ENCODE data around the gene ATP13A4.

The ATP13A4 gene

DNA sequence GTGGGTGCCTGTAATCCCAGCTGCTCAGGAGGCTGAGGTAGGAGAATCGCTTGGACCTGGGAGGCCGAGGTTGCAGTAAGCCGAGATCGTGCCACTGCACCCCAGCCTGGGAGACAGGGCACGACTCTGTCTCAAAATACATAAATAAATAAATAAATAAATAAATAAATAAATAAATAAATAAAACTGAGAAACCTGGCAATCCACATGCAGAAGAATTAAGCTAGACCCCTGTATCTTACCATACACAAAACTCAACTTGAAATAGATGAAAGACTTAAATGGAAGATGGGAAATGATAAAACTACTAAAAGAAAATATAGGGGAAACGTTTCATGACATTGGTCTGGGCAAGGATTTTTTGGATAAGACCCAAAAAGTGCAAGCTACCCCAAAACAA lies 58.0 kb downstream of the ATP13A4 start:
- no peak for TF ChIP-seq ZNF274 (IDR thresholded peaks at IDR 0.05; ENCODE audit: low read depth, low read length)
- no peak overlapping the region for H3K4me3 ChIP-seq (ENCODE audit: low read length)

DNA sequence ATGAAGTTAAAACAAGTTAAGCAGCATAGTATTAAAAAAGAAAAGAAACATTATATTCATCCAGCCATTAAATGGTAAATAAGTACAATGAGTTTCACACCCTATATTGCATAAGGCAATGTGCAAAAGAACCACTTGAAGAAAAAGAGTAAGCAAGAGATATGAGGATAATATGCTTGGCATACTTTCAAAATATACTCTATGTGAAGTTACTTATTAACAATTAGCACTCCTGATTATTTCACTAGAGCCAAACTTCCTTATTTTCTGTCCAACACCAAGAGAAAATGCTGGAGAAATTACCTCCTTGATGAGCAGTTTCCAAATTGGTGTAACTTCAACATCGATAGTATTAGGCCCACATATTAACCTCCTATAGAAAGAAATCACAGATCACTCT lies 63.7 kb downstream of the ATP13A4 start:
- H3K4me3 ChIP-seq (ENCODE audit: low read length), result no peak overlapping the region
- no peak for TF ChIP-seq ZNF274 (IDR thresholded peaks at IDR 0.05; ENCODE audit: low read depth, low read length)

DNA sequence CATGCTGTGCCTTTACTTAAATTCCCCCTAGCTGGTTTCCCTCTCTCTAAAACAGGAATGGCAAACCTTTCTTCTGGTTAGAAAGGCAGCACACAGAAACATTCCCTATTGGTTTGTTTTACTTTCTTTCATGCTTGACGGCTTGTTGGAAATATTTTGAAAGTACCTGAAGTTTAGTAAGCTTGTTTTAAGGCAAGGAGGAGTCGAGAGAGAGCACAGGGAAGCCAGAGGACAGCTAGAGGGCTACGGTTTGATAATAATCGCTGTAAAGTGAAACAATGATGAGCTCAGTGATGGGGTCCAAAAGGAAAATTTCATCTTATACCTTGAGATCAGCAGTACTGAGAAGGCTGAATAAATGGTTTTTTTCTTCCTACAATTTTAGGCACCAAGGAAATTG lies 64.1 kb downstream of the ATP13A4 start:
- no peak overlapping the region for H3K4me3 ChIP-seq (ENCODE audit: low read length)
- no peak for TF ChIP-seq ZNF274 (IDR thresholded peaks at IDR 0.05; ENCODE audit: low read depth, low read length)

DNA sequence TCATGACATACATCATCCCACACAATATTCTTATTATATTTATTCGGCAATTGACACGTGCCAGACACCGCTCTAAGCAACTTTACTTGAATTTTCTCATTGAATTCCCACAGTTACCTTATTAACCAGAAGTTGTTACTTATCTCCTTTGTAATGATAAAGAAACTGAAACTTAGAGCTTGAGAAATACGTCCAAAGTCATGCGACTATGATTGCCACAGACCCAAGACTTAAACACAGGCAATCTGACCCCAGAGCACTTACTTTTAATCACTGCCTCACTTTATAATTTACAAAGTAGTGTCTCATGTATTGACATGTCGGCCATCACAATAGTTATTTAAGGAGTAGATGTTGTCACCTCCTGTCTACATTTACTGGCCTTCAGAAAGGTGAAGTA lies 64.7 kb downstream of the ATP13A4 start:
- TF ChIP-seq ZNF274 (IDR thresholded peaks at IDR 0.05; ENCODE audit: low read depth, low read length), result no peak
- no peak overlapping the region for H3K4me3 ChIP-seq (ENCODE audit: low read length)

DNA sequence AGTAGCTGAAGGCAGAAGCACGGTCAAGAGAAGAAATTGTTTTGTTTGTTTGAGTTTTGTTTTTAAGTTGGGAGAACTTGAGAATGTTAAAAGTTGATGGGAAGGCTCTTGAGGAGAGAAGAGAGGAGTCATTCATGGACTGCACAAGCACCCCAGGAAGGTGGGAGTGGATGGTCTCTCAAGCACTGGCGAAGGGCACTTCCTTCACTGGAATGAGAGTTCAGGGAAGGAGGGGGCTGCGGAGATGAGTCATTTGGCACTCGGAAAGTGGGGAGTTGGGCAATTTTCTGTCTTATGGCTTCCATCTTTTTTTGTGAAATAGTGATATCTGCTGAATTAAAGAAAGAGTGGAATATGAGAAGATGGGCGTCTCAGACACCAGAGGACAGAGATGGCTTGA lies 66.0 kb downstream of the ATP13A4 start:
- H3K4me3 ChIP-seq (ENCODE audit: low read length), result no peak overlapping the region
- no peak for TF ChIP-seq ZNF274 (IDR thresholded peaks at IDR 0.05; ENCODE audit: low read depth, low read length)

DNA sequence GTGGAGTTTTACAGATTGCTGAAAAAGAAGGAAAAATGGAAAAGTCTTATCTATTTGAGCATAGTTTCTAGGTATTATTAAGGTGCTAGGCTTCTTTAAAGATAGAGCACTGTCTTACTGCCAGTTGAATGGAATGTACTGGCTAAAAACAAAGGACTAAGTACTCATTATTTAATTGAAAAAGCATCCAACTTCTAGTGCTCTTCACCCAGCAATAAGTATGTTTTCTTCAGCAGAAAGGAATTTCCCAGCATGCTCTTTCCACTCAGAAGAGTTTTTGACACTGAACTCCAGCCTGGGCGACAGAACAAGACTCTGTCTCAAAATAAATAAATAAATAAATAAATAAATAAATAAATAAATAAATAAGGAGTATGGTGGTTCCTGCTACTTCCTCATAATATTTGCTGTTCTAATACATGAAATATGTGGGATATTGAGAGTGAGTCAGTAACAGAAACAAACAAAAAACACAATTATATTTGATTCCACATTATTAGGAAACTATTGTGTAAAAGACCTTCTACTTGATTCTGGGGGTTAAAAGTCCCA lies 70.6 kb downstream of the ATP13A4 start:
- H3K4me3 ChIP-seq (ENCODE audit: low read length), result no peak overlapping the region
- no peak for TF ChIP-seq ZNF274 (IDR thresholded peaks at IDR 0.05; ENCODE audit: low read depth, low read length)

DNA sequence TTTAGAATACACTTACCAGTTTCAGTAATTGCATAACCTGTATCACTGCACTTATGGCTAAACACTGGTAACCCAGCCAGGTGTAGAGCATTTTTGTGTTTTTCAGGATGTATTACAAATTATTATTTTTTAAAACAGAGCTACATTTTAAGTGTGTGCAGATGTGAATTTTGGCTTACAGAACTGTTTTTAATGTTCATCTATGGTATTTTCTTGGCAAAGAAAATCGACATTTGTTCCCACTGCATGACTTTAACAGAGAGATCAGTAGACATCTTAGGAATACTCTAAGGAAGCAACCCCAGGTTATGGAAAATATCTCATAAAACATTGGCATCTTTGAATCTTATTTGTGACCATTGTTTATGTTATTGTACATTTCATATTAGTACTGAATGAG lies 73.3 kb downstream of the ATP13A4 start:
- TF ChIP-seq ZNF274 (IDR thresholded peaks at IDR 0.05; ENCODE audit: low read depth, low read length), result no peak
- no peak overlapping the region for H3K4me3 ChIP-seq (ENCODE audit: low read length)

DNA sequence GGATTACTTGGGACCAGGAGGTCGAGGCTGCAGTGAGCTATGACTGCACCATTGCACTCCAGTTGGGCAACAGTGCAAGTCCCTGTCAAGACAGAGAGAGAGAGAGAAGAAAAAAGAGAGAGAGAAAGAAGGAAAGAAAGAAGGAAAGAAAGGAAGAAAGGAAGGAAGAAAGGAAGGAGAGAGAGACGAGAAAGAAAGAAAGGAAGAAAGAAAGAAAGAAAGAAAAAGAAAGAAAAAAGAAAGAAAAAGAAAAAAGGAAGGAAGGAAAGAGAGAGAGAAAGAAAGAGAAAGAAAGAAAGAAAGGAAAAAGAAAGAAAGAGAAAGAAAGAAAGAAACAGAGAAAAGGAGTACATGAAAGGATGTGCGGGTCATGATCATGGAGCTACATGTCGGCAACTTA lies 80.2 kb downstream of the ATP13A4 start:
- TF ChIP-seq ZNF274 (IDR thresholded peaks at IDR 0.05; ENCODE audit: low read depth, low read length), result no peak
- no peak overlapping the region for H3K4me3 ChIP-seq (ENCODE audit: low read length)

DNA sequence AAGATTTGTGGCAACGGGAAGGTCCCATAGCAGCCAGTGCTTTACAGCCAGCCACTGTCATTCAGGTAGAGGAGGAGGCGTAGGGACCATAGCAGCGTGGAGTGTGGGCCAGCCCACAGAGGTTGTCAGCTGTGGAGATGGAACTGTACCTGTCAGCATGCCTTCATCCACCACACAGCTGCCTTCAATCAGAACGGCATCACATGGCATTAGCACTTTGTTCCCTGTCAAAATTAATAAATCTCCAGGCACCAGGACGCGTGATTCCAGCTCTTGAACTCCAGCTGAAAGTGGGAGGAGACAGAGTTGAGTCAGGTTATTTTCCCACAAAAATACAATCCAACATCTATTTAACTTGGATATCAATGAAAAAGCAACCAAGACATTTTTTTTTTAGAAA lies 84.0 kb downstream of the ATP13A4 start:
- no peak for TF ChIP-seq ZNF274 (IDR thresholded peaks at IDR 0.05; ENCODE audit: low read depth, low read length)

DNA sequence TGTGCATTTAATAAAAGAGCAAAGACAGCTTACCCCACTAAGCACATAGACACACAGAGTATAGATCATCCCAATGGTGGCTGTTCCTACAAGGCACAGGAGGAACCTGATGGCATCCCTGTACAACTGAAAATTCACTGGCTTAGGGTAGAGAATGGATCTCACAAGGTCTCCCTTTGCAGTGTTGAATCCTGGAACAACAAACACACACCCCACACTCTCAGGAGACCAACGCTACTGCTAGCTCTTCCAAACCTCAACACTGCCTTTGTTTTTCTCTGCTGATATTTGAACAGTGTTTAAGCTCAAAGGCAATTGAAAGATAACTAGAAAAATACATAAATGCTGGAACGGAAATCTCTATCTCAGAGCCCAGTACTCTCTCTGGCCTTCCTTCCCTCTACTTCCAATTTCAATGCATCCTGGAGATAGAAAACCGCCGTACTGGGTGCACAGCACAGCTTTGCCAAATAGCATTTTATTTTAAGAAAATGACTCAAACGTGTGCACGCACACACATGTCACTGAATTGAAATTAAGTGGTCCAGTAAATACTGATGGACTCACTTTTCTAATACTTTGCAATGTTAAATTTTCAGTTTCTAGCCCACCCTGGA lies 88.6 kb downstream of the ATP13A4 start:
- no peak for TF ChIP-seq ZNF274 (IDR thresholded peaks at IDR 0.05; ENCODE audit: low read depth, low read length)
- no peak overlapping the region for H3K4me3 ChIP-seq (ENCODE audit: low read length)

More for the DNA sequence above, 84.0 kb downstream of the ATP13A4 start:
- H3K4me3 ChIP-seq (ENCODE audit: low read length), result no peak overlapping the region

DNA sequence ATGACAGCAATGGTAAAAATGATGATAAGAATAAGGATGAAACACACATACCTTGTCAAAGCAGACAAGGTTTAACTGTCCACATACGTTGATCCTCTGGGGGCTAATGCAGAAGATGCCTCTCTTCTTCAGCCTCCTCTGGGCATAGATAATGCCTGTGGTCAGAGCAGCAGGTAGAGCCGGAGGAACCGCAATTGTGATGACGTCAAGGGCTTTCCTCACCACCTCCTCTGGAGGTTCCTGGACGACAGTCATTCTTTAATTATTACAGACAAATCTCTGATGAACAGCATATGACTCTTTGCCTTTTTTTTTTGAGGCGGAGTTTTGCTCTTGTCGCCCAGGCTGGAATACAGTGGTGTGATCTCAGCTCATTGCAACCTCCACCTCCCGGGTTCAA lies 89.8 kb downstream of the ATP13A4 start:
- H3K4me3 ChIP-seq (ENCODE audit: low read length), result no peak overlapping the region
- TF ChIP-seq ZNF274 (IDR thresholded peaks at IDR 0.05; ENCODE audit: low read depth, low read length), result no peak

DNA sequence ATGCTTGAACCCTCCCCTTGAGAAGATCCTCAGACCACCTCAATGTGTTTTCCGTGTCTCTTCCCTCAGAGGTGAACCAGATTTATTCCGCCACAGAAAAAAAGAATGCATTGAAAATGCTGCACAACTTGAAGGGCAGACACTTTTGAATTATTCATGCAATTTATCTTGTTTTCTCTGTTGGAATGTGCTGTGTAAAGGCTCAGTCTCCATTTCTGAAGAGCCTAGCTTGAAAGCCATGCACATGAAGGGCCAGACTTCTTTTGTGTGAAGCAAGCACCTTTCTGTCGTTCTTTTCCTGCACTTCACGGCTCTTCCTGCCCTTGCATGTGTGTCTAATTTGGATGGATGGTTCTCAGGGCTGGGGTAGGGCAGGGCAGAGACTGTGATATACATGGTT lies 97.2 kb downstream of the ATP13A4 start:
- TF ChIP-seq ZNF274 (IDR thresholded peaks at IDR 0.05; ENCODE audit: low read depth, low read length), result no peak
- no peak overlapping the region for H3K4me3 ChIP-seq (ENCODE audit: low read length)

DNA sequence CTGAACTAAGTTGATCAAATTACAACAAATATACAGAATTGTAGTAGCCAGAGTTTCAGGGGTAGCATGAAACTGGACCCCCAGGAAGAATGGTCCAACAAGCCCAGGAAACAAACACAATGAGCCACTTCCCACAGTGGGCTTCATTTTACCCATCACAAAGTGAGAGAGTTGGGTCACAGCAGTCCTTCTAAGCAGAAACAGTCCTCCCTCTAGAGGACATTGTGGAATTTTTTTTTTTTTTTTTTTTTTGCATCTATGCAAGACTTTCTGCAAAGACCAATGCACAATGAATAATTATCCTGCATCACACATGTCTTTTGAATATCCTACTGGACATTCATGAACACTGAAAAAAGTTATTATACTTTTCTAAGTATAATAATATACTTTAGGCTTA lies 102.4 kb downstream of the ATP13A4 start:
- no peak for TF ChIP-seq ZNF274 (IDR thresholded peaks at IDR 0.05; ENCODE audit: low read depth, low read length)
- no peak overlapping the region for H3K4me3 ChIP-seq (ENCODE audit: low read length)

DNA sequence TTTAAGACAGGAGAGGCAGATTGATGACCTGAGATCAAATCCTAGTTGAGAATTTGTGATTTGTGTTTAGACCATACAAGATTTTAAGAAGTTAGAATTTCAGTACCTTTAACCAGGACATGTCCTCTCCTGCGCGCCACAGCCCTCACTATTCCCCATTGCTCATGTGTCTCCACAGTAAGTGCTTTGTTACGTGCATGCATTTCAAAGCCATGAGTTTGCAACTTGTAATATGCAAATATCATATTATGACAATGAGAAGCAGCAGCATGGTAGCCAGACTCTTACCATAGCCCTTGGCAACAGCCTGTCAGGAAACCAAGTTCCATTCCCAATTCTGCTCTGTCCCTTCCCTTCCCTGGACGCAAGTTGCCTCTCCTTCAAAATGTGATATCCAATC lies 102.8 kb downstream of the ATP13A4 start:
- no peak overlapping the region for H3K4me3 ChIP-seq (ENCODE audit: low read length)
- no peak for TF ChIP-seq ZNF274 (IDR thresholded peaks at IDR 0.05; ENCODE audit: low read depth, low read length)

DNA sequence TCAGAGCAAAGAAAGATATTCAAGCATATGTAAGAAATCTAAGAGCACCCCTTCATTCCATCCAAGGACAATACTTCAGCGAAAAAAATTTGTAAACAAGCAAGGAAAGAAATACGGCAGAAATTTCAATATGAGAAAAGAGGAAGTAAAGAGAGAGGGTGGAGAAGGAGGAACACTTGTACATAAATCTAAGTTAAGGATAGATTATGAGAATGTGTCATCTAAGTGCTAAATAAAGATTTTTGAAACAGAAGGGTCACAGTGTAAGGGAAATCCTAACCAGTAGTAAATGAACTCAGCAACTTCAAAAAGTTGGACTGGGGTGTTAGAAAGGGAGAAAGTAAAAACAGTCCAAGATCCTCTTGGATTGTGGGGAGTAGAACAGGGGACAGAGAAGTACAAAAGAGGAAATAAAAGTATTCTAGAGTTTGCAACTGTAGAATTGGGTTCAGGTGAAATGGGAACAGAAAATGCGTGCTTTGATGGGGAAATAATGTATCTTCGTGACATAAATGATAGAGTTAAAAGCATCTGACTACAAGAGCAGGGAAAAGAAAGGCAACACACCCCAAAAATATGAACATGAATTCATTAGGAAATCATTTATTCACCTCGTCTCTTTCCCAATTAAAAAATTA lies 107.6 kb downstream of the ATP13A4 start:
- no peak overlapping the region for H3K4me3 ChIP-seq (ENCODE audit: low read length)
- TF ChIP-seq ZNF274 (IDR thresholded peaks at IDR 0.05; ENCODE audit: low read depth, low read length), result no peak

Measured in GM08714 (cell line).